ENCODE data around the gene PTPRM.

DNA sequence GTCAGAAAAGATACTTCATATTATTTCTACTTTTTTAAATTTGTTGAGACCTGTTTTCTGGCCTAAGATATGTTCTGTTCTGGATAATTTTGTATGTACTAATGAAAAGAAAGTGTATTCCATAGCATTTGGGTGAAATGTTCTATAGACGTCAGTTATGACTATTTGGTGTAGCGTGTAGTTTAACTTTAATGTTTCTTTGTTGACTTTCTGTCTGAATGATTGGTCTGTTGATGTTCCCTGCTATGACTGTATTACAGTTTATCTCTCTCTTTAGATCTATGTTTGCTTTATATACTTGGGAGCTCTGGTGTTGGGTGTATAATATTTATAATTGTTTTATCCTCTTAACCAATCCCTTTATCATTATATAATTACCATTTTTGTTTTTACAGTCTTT is 352.4 kb downstream of the PTPRM start:
- TF ChIP-seq CTCF (IDR thresholded peaks at IDR 0.05) (no peak), POLR2A (IDR thresholded peaks at IDR 0.05) (no peak), POLR2AphosphoS5 (IDR thresholded peaks at IDR 0.05) (no peak)

Measured in gastroesophageal sphincter (tissue), 3 donors.